ENCODE data around the gene DCTN4. TPM values are rescaled to one million over a fixed set of nuclear protein-coding genes. Genes with fewer than 3 reads are reported as not detected.

The DCTN4 gene
- total RNA-seq, 1 donor from 2014 or later = 28.1 TPM

- peaks cover 39 to 43% of the 10 kb centered on the region in 2 donors for H3K36me3 ChIP-seq
- H3K27ac ChIP-seq = peak overlapping the region in 1 of 2 donors; percentile 14
- no peaks in the 10 kb centered on the region for H3K27me3 ChIP-seq
- no peak for TF ChIP-seq CTCF (IDR thresholded peaks at IDR 0.05)
- no peaks in the 10 kb centered on the region for H3K9me3 ChIP-seq
- peak in 1 of 2 donors; percentile 71 for DNase-seq (ENCODE audit: low spot score in 2 of 2)
- H3K4me3 ChIP-seq = no peak overlapping the region
- no peaks in the 10 kb centered on the region for H3K4me1 ChIP-seq
- intact Hi-C loops (cut with DNase I) = no loop called here
Measured at GRCh38 chr5:150734579-150735384, 24.0 kb downstream of the DCTN4 start.

GRCh38 chr5:150731669-150732242, 27.1 kb downstream of the DCTN4 start:
- H3K9me3 ChIP-seq = no peaks in the 10 kb centered on the region
- DNase-seq (ENCODE audit: low spot score in 2 of 2) = no peak
- no peaks in the 10 kb centered on the region for H3K4me1 ChIP-seq
- intact Hi-C loops (cut with DNase I) = no loop called here
- H3K27ac ChIP-seq = peak overlapping the region; percentile 2 to 43
- no peak for TF ChIP-seq CTCF (IDR thresholded peaks at IDR 0.05)
- no peak overlapping the region for H3K4me3 ChIP-seq
- H3K36me3 ChIP-seq = peaks cover 52 to 68% of the 10 kb centered on the region in 2 donors
- no peaks in the 10 kb centered on the region for H3K27me3 ChIP-seq

- Histone ChIP-seq H3K27ac (no peak overlapping the region), H3K27me3 (no peaks in the 10 kb centered on the region), H3K4me1 (no peaks in the 10 kb centered on the region), H3K36me3 (peaks cover 50 to 77% of the 10 kb centered on the region in 2 donors), H3K4me3 (no peak overlapping the region), H3K9me3 (no peaks in the 10 kb centered on the region)
- DNase-seq (ENCODE audit: low spot score in 2 of 2) = no peak
- no peak for TF ChIP-seq CTCF (IDR thresholded peaks at IDR 0.05)
- intact Hi-C loops (cut with DNase I) = no loop called here
Measured at GRCh38 chr5:150729859-150730258, 29.0 kb downstream of the DCTN4 start.

GRCh38 chr5:150723845-150724244, 35.0 kb downstream of the DCTN4 start:
- no peak overlapping the region for H3K4me3 ChIP-seq
- no peak overlapping the region for H3K27ac ChIP-seq
- H3K9me3 ChIP-seq = no peaks in the 10 kb centered on the region
- no peak for DNase-seq (ENCODE audit: low spot score in 2 of 2)
- no peaks in the 10 kb centered on the region for H3K4me1 ChIP-seq
- TF ChIP-seq CTCF (IDR thresholded peaks at IDR 0.05) = no peak
- H3K36me3 ChIP-seq = peaks cover 44 to 92% of the 10 kb centered on the region in 2 donors
- intact Hi-C loops (cut with DNase I) = no loop called here
- no peaks in the 10 kb centered on the region for H3K27me3 ChIP-seq

- H3K4me3 ChIP-seq = no peak overlapping the region
- peak in 1 of 3 experiments; percentile 39 for TF ChIP-seq CTCF (IDR thresholded peaks at IDR 0.05)
- no peak for DNase-seq (ENCODE audit: low spot score in 2 of 2)
- peaks cover 40 to 70% of the 10 kb centered on the region in 2 donors for H3K36me3 ChIP-seq
- intact Hi-C loops (cut with DNase I) = no loop called here
- no peaks in the 10 kb centered on the region for H3K27me3 ChIP-seq
- H3K27ac ChIP-seq = no peak overlapping the region
- H3K9me3 ChIP-seq = no peaks in the 10 kb centered on the region
- H3K4me1 ChIP-seq = no peaks in the 10 kb centered on the region
Measured at GRCh38 chr5:150710165-150710564, 48.7 kb downstream of the DCTN4 start.

Measured in ascending aorta (tissue), 2 donors.